OCI-LY1 (cell line): Measurements from ENCODE around the gene SELPLG.

Source experiments
- H2AFZ ChIP-seq: fragments of 200-600 bp; sonication (generic), shearing (Covaris generic); 2 replicates; pipeline ENCODE4 v1.6.0; 2014; ENCODE audit warnings: antibody characterized with exemption, mild to moderate bottlenecking, low read length
- H3F3A ChIP-seq: fragments of 200-600 bp; sonication (generic), shearing (Covaris generic); 2 replicates; pipeline ENCODE4 v1.6.0; 2014; ENCODE audit warnings: mild to moderate bottlenecking, antibody characterized with exemption, low read length, moderate library complexity; ENCODE audit not compliant: insufficient read depth
- H3K27ac ChIP-seq: fragments of 200-600 bp; sonication (generic); 2 replicates; pipeline ENCODE4 v1.5.1; 2014; ENCODE audit warnings: low read length, mixed run types, mild to moderate bottlenecking, low read depth; ENCODE audit not compliant: poor library complexity, severe bottlenecking
- H3K27me3 ChIP-seq: fragments of 200-600 bp; sonication (generic); 2 replicates; pipeline ENCODE4 v1.6.0; 2014; ENCODE audit warnings: antibody characterized with exemption, mild to moderate bottlenecking, low read length, moderate library complexity; ENCODE audit not compliant: insufficient read depth
- H3K36me3 ChIP-seq: fragments of 200-600 bp; sonication (generic); 2 replicates; pipeline ENCODE4 v1.6.1; 2014; ENCODE audit warnings: mild to moderate bottlenecking, antibody characterized with exemption, low read length, moderate library complexity, mixed read lengths; ENCODE audit not compliant: insufficient read depth
- H3K4me1 ChIP-seq: fragments of 200-600 bp; sonication (generic); 2 replicates; pipeline ENCODE4 v1.5.1; 2014; ENCODE audit warnings: mild to moderate bottlenecking, low read length, moderate library complexity; ENCODE audit not compliant: insufficient read depth, severe bottlenecking
- H3K4me2 ChIP-seq: fragments of 200-600 bp; sonication (generic), shearing (Covaris generic); 2 replicates; pipeline ENCODE4 v1.6.1; 2014; ENCODE audit warnings: low read length
- H3K4me3 ChIP-seq: fragments of 200-600 bp; sonication (generic); 2 replicates; pipeline ENCODE4 v1.5.1; 2014; ENCODE audit warnings: low read length, low read depth, mild to moderate bottlenecking, mixed read lengths; ENCODE audit not compliant: poor library complexity, severe bottlenecking
- H3K79me2 ChIP-seq: fragments of 200-600 bp; shearing (Covaris generic); 2 replicates; pipeline ENCODE4 v1.6.1; 2016; ENCODE audit warnings: mixed run types, low read length, mixed read lengths; ENCODE audit not compliant: insufficient read depth
- H3K9ac ChIP-seq: fragments of 200-600 bp; sonication (generic), shearing (Covaris generic); 2 replicates; pipeline ENCODE4 v1.6.1; 2014; ENCODE audit warnings: mild to moderate bottlenecking, low read length, mixed read lengths
- H3K9me2 ChIP-seq: fragments of 200-600 bp; sonication (generic), shearing (Covaris generic); 2 replicates; pipeline ENCODE4 v1.6.1; 2014; ENCODE audit warnings: low read depth, mild to moderate bottlenecking, low read length, mixed read lengths
- H3K9me3 ChIP-seq: fragments of 200-600 bp; shearing (Covaris generic); 2 replicates; pipeline ENCODE4 v1.6.1; 2014; ENCODE audit warnings: low read length, mixed read lengths
- H4K20me1 ChIP-seq: fragments of 200-600 bp; sonication (generic), shearing (Covaris generic); 2 replicates; pipeline ENCODE4 v1.6.0; 2016; ENCODE audit warnings: mild to moderate bottlenecking, low read length; ENCODE audit not compliant: insufficient read depth
- CTCF ChIP-seq: fragments of 200-600 bp; sonication (generic), shearing (Covaris generic); IDR thresholded peaks from 2 replicates; pipeline ENCODE4 v1.5.1; 2017; ENCODE audit warnings: mild to moderate bottlenecking, antibody characterized with exemption, low read length, moderate library complexity, mixed read lengths
- EZH2 ChIP-seq: fragments of 200-600 bp; sonication (generic), shearing (Covaris generic); IDR thresholded peaks from 2 replicates; pipeline ENCODE4 v1.8.0; 2017; ENCODE audit warnings: borderline replicate concordance, mixed run types, mild to moderate bottlenecking, antibody characterized with exemption, low read length, moderate library complexity, mixed read lengths

Gene SELPLG

GRCh38 chr12:108622921-108623514, 10.7 kb downstream of the SELPLG start:
- H3K9me2 ChIP-seq, result no peaks in the 10 kb centered on the region
- H3K27ac ChIP-seq, result no peak overlapping the region
- TF ChIP-seq CTCF (no peak), EZH2 (no peak)
- H3K79me2 ChIP-seq, result no peaks in the 10 kb centered on the region
- no peak overlapping the region for H2AFZ ChIP-seq
- H4K20me1 ChIP-seq, result no peaks in the 10 kb centered on the region
- H3K27me3 ChIP-seq, result no peaks in the 10 kb centered on the region
- no peaks in the 10 kb centered on the region for H3F3A ChIP-seq
- H3K9ac ChIP-seq, result no peak overlapping the region
- peaks cover 6% of the 10 kb centered on the region for H3K4me1 ChIP-seq
- H3K4me3 ChIP-seq, result no peak overlapping the region
- no peaks in the 10 kb centered on the region; the same call in 1 of the 2 replicates for H3K36me3 ChIP-seq
- no peak overlapping the region for H3K4me2 ChIP-seq
- no peaks in the 10 kb centered on the region for H3K9me3 ChIP-seq

- no peaks in the 10 kb centered on the region for H3K79me2 ChIP-seq
- H3K9ac ChIP-seq, result no peak overlapping the region
- no peak overlapping the region for H2AFZ ChIP-seq
- H3K9me2 ChIP-seq, result no peaks in the 10 kb centered on the region
- no peak for TF ChIP-seq EZH2
- no peak for TF ChIP-seq CTCF
- no peak overlapping the region for H3K27ac ChIP-seq
- no peaks in the 10 kb centered on the region for H3K27me3 ChIP-seq
- no peaks in the 10 kb centered on the region for H3K9me3 ChIP-seq
- peaks cover 12% of the 10 kb centered on the region for H3K4me1 ChIP-seq
- H3K4me3 ChIP-seq, result no peak overlapping the region
- H3K4me2 ChIP-seq, result no peak overlapping the region
- no peaks in the 10 kb centered on the region for H3F3A ChIP-seq
- H3K36me3 ChIP-seq, result no peaks in the 10 kb centered on the region; the same call in 1 of the 2 replicates
- H4K20me1 ChIP-seq, result no peaks in the 10 kb centered on the region
Observed at GRCh38 chr12:108622421-108622820, 11.3 kb downstream of the SELPLG start.

- Histone ChIP-seq H3K27me3 (no peaks in the 10 kb centered on the region), H3K4me2 (no peak overlapping the region), H2AFZ (no peak overlapping the region), H3K9me2 (no peaks in the 10 kb centered on the region), H3K9me3 (no peaks in the 10 kb centered on the region), H3K4me1 (peaks cover 21% of the 10 kb centered on the region), H3K27ac (no peak overlapping the region), H3K79me2 (no peaks in the 10 kb centered on the region), H3F3A (no peaks in the 10 kb centered on the region), H3K36me3 (no peaks in the 10 kb centered on the region; the same call in 1 of the 2 replicates), H3K4me3 (no peak overlapping the region), H4K20me1 (no peaks in the 10 kb centered on the region), H3K9ac (no peak overlapping the region)
- no peak for TF ChIP-seq EZH2
- no peak for TF ChIP-seq CTCF
Observed at GRCh38 chr12:108621161-108621560, 12.5 kb downstream of the SELPLG start.
